H1 (cell line): Measurements from ENCODE around the gene AIF1L. TPM values are rescaled to one million over a fixed set of nuclear protein-coding genes. Genes with fewer than 3 reads are reported as not detected.

Source experiments
- CTCF ChIA-PET: fragments of 300-600 bp; sonication (Branson Sonifier 250); formaldehyde crosslinking; loops from one replicate; lab custom pipeline; 2021; ENCODE audit not compliant: partially characterized antibody; lab: Charles Lee
- POLR2A ChIA-PET: fragments of 300-600 bp; sonication (Branson Sonifier 250); formaldehyde crosslinking; loops from one replicate; lab custom pipeline; 2021; ENCODE audit warnings: inconsistent platforms; ENCODE audit not compliant: partially characterized antibody; lab: Charles Lee
- DNase-seq, 2 experiments: peaks; one replicate each; pipeline versions ENCODE4 v3.0.0 to v3.0.0-alpha.2; 2010 to 2022; ENCODE audit warnings: low spot score in 2 of 2, low read depth in 1 of 2, mixed read lengths in 1 of 2
- FAIRE-seq: peaks from 2 replicates; lab custom pipeline; 2011; peaks lifted over from hg19 to GRCh38; lab: Jason Lieb, UNC
- H2AFZ ChIP-seq: 2 replicates; pipeline ENCODE4 v1.8.1; 2012; ENCODE audit warnings: low read length, inconsistent platforms
- H2AK5ac ChIP-seq: 2 replicates; pipeline ENCODE4 v1.6.1; 2013; ENCODE audit warnings: low read depth, low read length
- H2BK120ac ChIP-seq: replicated peaks from 2 replicates; pipeline ENCODE3; 2013; ENCODE audit warnings: low read depth, low read length, inconsistent platforms
- H2BK12ac ChIP-seq: 2 replicates; pipeline ENCODE4 v1.6.1; 2013; ENCODE audit warnings: low read depth, low read length
- H2BK15ac ChIP-seq: 2 replicates; pipeline ENCODE4 v1.6.1; 2013; ENCODE audit warnings: low read length
- H2BK20ac ChIP-seq: 2 replicates; pipeline ENCODE4 v1.6.1; 2013; ENCODE audit warnings: low read length
- H2BK5ac ChIP-seq: 2 replicates; pipeline ENCODE4 v1.6.1; 2013; ENCODE audit warnings: low read depth, low read length
- H3K14ac ChIP-seq: 2 replicates; pipeline ENCODE4 v1.6.1; 2013; ENCODE audit warnings: inconsistent platforms; ENCODE audit not compliant: insufficient read length
- H3K18ac ChIP-seq: 2 replicates; pipeline ENCODE4 v1.6.1; 2013; ENCODE audit warnings: low read length; ENCODE audit errors: extremely low read depth
- H3K23ac ChIP-seq: 2 replicates; pipeline ENCODE4 v1.6.1; 2013; ENCODE audit warnings: inconsistent platforms; ENCODE audit not compliant: insufficient read length
- H3K23me2 ChIP-seq: 2 replicates; pipeline ENCODE4 v1.6.1; 2013; ENCODE audit warnings: low read depth, low read length
- H3K27ac ChIP-seq: 2 replicates; pipeline ENCODE4 v1.6.1; 2011; ENCODE audit warnings: low read depth, low read length, inconsistent platforms
- H3K27me3 ChIP-seq, 4 experiments: replicated peaks in 1 of 4; 1 replicate in 1 of 4; 2 replicates in 3 of 4; pipeline versions ENCODE4 v1.6.1 to v1.8.1; 2011 to 2013; ENCODE audit warnings: low read length in 3 of 4, mild to moderate bottlenecking in 3 of 4, inconsistent platforms in 2 of 4, mixed read lengths in 2 of 4, moderate library complexity in 1 of 4; ENCODE audit not compliant: control insufficient read depth in 3 of 4, insufficient read depth in 3 of 4; ENCODE audit errors: extremely low read depth in 1 of 4
- H3K36me3 ChIP-seq, 4 experiments: 2 replicates each; pipeline versions ENCODE4 v1.6.1 to v1.8.1; 2011 to 2013; ENCODE audit warnings: mild to moderate bottlenecking in 4 of 4, low read length in 3 of 4, moderate library complexity in 2 of 4, control low read depth in 1 of 4, inconsistent platforms in 1 of 4; ENCODE audit not compliant: insufficient read depth in 4 of 4, control insufficient read depth in 2 of 4
- H3K4ac ChIP-seq: replicated peaks from 2 replicates; pipeline ENCODE3; 2013; ENCODE audit warnings: low read length, low read depth, mixed read lengths, inconsistent platforms; ENCODE audit not compliant: insufficient read length
- H3K4me1 ChIP-seq, 4 experiments: replicated peaks in 1 of 4; 1 replicate in 1 of 4; 2 replicates in 3 of 4; pipeline versions ENCODE4 v1.6.1 to v1.8.1; 2011 to 2013; ENCODE audit warnings: low read length in 3 of 4, inconsistent platforms in 2 of 4, mixed read lengths in 1 of 4; ENCODE audit not compliant: insufficient read depth in 4 of 4, control insufficient read depth in 3 of 4
- H3K4me2 ChIP-seq, 2 experiments: 2 replicates each; pipeline versions ENCODE4 v1.6.1 to v1.8.1; 2011 to 2013; ENCODE audit warnings: low read depth in 2 of 2, low read length in 2 of 2, control low read depth in 1 of 2, inconsistent platforms in 1 of 2, mild to moderate bottlenecking in 1 of 2; ENCODE audit not compliant: insufficient read depth in 1 of 2
- H3K4me3 ChIP-seq, 4 experiments: fragments of 200-600, 300-600 bp in 1 of 4; sonication (generic), shearing (Covaris generic), sonication (Bioruptor Twin) in 1 of 4; 2 replicates each; pipeline versions ENCODE4 v1.5.1 to v1.8.1; 2011 to 2016; ENCODE audit warnings: low read length in 4 of 4, low read depth in 3 of 4, control low read depth in 2 of 4, inconsistent platforms in 2 of 4, mild to moderate bottlenecking in 2 of 4, mixed read lengths in 1 of 4, moderate library complexity in 1 of 4; ENCODE audit not compliant: insufficient read depth in 2 of 4; ENCODE audit errors: extremely low read depth in 1 of 4
- H3K56ac ChIP-seq: replicated peaks from 2 replicates; pipeline ENCODE3; 2013; ENCODE audit warnings: low read depth, mild to moderate bottlenecking, mixed read lengths, low read length, inconsistent platforms; ENCODE audit not compliant: insufficient read length
- H3K79me1 ChIP-seq: 2 replicates; pipeline ENCODE4 v1.6.1; 2013; ENCODE audit warnings: low read depth, low read length, control low read depth
- H3K79me2 ChIP-seq, 2 experiments: 2 replicates each; pipeline versions ENCODE4 v1.6.1 to v1.8.1; 2012 to 2013; ENCODE audit warnings: low read length in 2 of 2, mild to moderate bottlenecking in 2 of 2, inconsistent platforms in 1 of 2; ENCODE audit not compliant: insufficient read depth in 2 of 2, control insufficient read depth in 1 of 2
- H3K9ac ChIP-seq, 4 experiments: replicated peaks in 1 of 4; 1 replicate in 1 of 4; 2 replicates in 3 of 4; pipeline versions ENCODE4 v1.6.1 to v1.8.1; 2011 to 2013; ENCODE audit warnings: low read depth in 3 of 4, low read length in 3 of 4, control low read depth in 2 of 4, mild to moderate bottlenecking in 2 of 4, moderate library complexity in 2 of 4, inconsistent platforms in 1 of 4; ENCODE audit errors: extremely low read depth in 1 of 4
- H3K9me3 ChIP-seq, 2 experiments: 2 replicates each; pipeline versions ENCODE4 v1.6.1 to v1.8.1; 2012 to 2013; ENCODE audit warnings: mild to moderate bottlenecking in 2 of 2, moderate library complexity in 2 of 2, control low read depth in 1 of 2, inconsistent platforms in 1 of 2, low read depth in 1 of 2, low read length in 1 of 2, mixed read lengths in 1 of 2; ENCODE audit not compliant: insufficient read depth in 2 of 2
- H4K20me1 ChIP-seq, 2 experiments: replicated peaks in 1 of 2; 2 replicates each; pipeline versions ENCODE3 to v1.8.1; 2011 to 2013; ENCODE audit warnings: inconsistent platforms in 2 of 2, low read length in 2 of 2, mild to moderate bottlenecking in 1 of 2; ENCODE audit not compliant: insufficient read depth in 2 of 2, control insufficient read depth in 1 of 2
- H4K5ac ChIP-seq: 2 replicates; pipeline ENCODE4 v1.6.1; 2013; ENCODE audit warnings: low read length, low read depth, mixed read lengths, inconsistent platforms; ENCODE audit not compliant: insufficient read length
- H4K8ac ChIP-seq: 2 replicates; pipeline ENCODE4 v1.8.0; 2013; ENCODE audit warnings: mild to moderate bottlenecking, moderate library complexity, low read length, inconsistent platforms; ENCODE audit not compliant: insufficient read depth; ENCODE audit errors: extremely low read depth
- H4K91ac ChIP-seq: replicated peaks from 2 replicates; pipeline ENCODE3; 2013; ENCODE audit warnings: low read length, mixed read lengths, inconsistent platforms; ENCODE audit not compliant: insufficient read length
- EP300 ChIP-seq, 2 experiments: IDR thresholded peaks; 1 replicate in 1 of 2; 2 replicates in 1 of 2; pipeline ENCODE4 v1.6.1; 2011 to 2012; ENCODE audit warnings: low read depth in 2 of 2, low read length in 2 of 2, mild to moderate bottlenecking in 2 of 2, borderline replicate concordance in 1 of 2, inconsistent platforms in 1 of 2, moderate library complexity in 1 of 2
- EZH2 ChIP-seq: fragments of 200-600 bp; sonication (generic); IDR thresholded peaks from 2 replicates; pipeline ENCODE4 v1.7.1; 2012; ENCODE audit warnings: low read depth, mild to moderate bottlenecking, moderate library complexity, low read length, inconsistent platforms; ENCODE audit not compliant: severe bottlenecking
- NRF1 ChIP-seq: IDR thresholded peaks from 2 replicates; pipeline ENCODE4 v1.6.1; 2011; ENCODE audit warnings: mild to moderate bottlenecking, low read depth, low read length, improper control_type of control experiment
- POLR2AphosphoS5 ChIP-seq: IDR thresholded peaks from 2 replicates; pipeline ENCODE4 v1.6.1; 2011; ENCODE audit warnings: low read depth, low read length
- RXRA ChIP-seq: IDR thresholded peaks from 2 replicates; pipeline ENCODE4 v1.6.1; 2011; ENCODE audit warnings: low read depth, mild to moderate bottlenecking, low read length, moderate library complexity; ENCODE audit not compliant: insufficient read depth
- SRF ChIP-seq: IDR thresholded peaks from 2 replicates; pipeline ENCODE4 v1.6.1; 2011; ENCODE audit warnings: mild to moderate bottlenecking, low read depth, low read length, moderate library complexity
- SUZ12 ChIP-seq: fragments of 200-600 bp; sonication (generic); IDR thresholded peaks from 2 replicates; pipeline ENCODE4 v1.6.1; 2012; ENCODE audit warnings: mild to moderate bottlenecking, inconsistent platforms, low read length, moderate library complexity, mixed read lengths
- TCF12 ChIP-seq: IDR thresholded peaks from 2 replicates; pipeline ENCODE4 v1.6.1; 2011; ENCODE audit warnings: low read depth, mild to moderate bottlenecking, low read length
- WGBS, 2 experiments: shearing (Covaris generic) in 1 of 2; methylation state at CpG; one replicate each; pipeline versions ENCODE4 v1.1.6 to v1.1.7; 2013 to 2015; ENCODE audit warnings: low lambda C conversion rate in 2 of 2, mixed read lengths in 2 of 2, inconsistent platforms in 1 of 2, low coverage in 1 of 2, missing lambda C conversion rate in 1 of 2; ENCODE audit not compliant: insufficient replicate concordance in 2 of 2, insufficient coverage in 1 of 2, insufficient read length in 1 of 2; ENCODE audit errors: extremely low coverage in 1 of 2, missing lambda C conversion rate in 1 of 2; 5-methylcytosine and 5-hydroxymethylcytosine counted together
- polyA plus RNA-seq, 7 experiments: library from polyadenylated mRNA; depleted of rRNA in 3 of 7; stranded (reverse) in 5 of 7; unstranded in 2 of 7; fragments of >200 nt in 5 of 7; fragments of 200-250 nt in 2 of 7; gene quantifications; 1 replicate in 5 of 7; 2 replicates in 1 of 7; 4 replicates in 1 of 7; pipeline versions ENCODE4 v1.2.1 to v1.2.3, GENCODE V29; 2011 to 2013; ENCODE audit warnings: missing spikeins in 2 of 7, mixed read lengths in 2 of 7
- total RNA-seq: library from RNA; stranded (reverse); fragmentation: NEBNext Ultra II Directional; extraction: Animal tissue kit (Norgen Biotek cat#: 25700); gene quantifications from 2 replicates; pipeline ENCODE4 v1.2.1, GENCODE V29; 2021

AIF1L gene
- total and polyA plus RNA-seq, 2 of the 8 experiments (the other 6 are each of a cell fraction or from before 2014, with no cell fraction given) = 70.7 to 149 TPM

DNA sequence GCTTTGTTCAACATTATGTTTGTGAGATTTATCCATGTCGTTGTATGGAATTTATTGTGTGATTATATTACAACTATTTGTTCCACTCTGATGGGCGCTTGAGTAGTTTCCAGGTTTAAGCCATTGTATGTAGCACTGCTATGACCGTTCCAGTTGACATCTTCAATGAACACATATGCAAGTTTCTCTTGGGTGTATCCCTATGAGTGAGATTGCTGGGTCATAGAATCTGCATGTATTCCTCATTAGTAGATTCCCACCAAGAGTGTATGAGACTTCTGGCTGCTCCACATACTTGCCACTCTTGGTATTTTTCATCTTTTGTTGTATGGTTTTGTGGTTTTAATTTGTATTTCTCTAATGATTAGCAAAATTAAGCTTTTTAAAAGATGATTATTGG is 51.9 kb downstream of the AIF1L start:
- no peak overlapping the region for H3K4me2 ChIP-seq
- H2AK5ac ChIP-seq = no peak overlapping the region
- H3K18ac ChIP-seq = no peak overlapping the region
- no peak overlapping the region for H2BK5ac ChIP-seq
- no peak overlapping the region for H2AFZ ChIP-seq
- H3K27me3 ChIP-seq = no peaks in the 10 kb centered on the region
- H3K79me1 ChIP-seq = no peaks in the 10 kb centered on the region
- no peak overlapping the region for H4K8ac ChIP-seq
- no peak for FAIRE-seq
- CTCF ChIA-PET = interaction anchor here (0.7 to 1.8 kb wide), 4 partner anchors 14 to 188 kb away, joined by 3 to 6 read pairs (median 3); no protein-coding TSS in a partner anchor
- no peak overlapping the region for H2BK15ac ChIP-seq
- H2BK12ac ChIP-seq = no peak overlapping the region
- no peak overlapping the region for H3K9ac ChIP-seq
- no peaks in the 10 kb centered on the region for H3K9me3 ChIP-seq
- H3K36me3 ChIP-seq = peaks cover 27 to 85% (median 60%) of the 10 kb centered on the region in 4 experiments
- no peak overlapping the region for H3K4ac ChIP-seq
- H3K23ac ChIP-seq = no peak overlapping the region
- no peak overlapping the region for H3K27ac ChIP-seq
- H3K4me3 ChIP-seq = no peak overlapping the region
- POLR2A ChIA-PET = interaction anchor here (1.0 to 1.5 kb wide), 2 partner anchors 14 to 32 kb away, joined by 3 read pairs; no protein-coding TSS in a partner anchor
- H3K23me2 ChIP-seq = no peaks in the 10 kb centered on the region
- no peak overlapping the region for H3K14ac ChIP-seq
- no peak overlapping the region for H3K56ac ChIP-seq
- H4K91ac ChIP-seq = no peak overlapping the region
- no peak for DNase-seq
- peaks cover 2% of the 10 kb centered on the region in 2 experiments for H4K20me1 ChIP-seq
- no peak overlapping the region for H4K5ac ChIP-seq
- 92% methylated on average over 3 of the region's 3 CpGs; no CpG with 5 or more reads in 1 of the 2 experiments for WGBS, 2 experiments
- TF ChIP-seq POLR2AphosphoS5 (no peak), SRF (no peak), SUZ12 (no peak), NRF1 (no peak), EZH2 (no peak), TCF12 (no peak), EP300 (IDR thresholded peaks at IDR 0.05; ENCODE audit: borderline replicate concordance in 1 of 2, low read depth in 2 of 2, low read length in 2 of 2) (no peak), RXRA (no peak)
- H2BK20ac ChIP-seq = no peak overlapping the region
- H3K79me2 ChIP-seq = no peaks in the 10 kb centered on the region
- no peaks in the 10 kb centered on the region for H3K4me1 ChIP-seq
- H2BK120ac ChIP-seq = no peak overlapping the region
